HCT116 (cell line): Measurements from ENCODE around the gene PCBP3. TPM values are rescaled to one million over a fixed set of nuclear protein-coding genes. Genes with fewer than 3 reads are reported as not detected.

Source experiments
- ATAC-seq: fragments of 200-7000 bp; cut with Tn5 transposase; 2 replicates; pipeline ENCODE4 v1.9.1; 2020; ENCODE audit warnings: mild to moderate bottlenecking, moderate library complexity
- BruUV-seq: library from RNA; stranded (reverse); fragments of 400-500 nt; replicated peaks from 2 replicates; lab custom pipeline; 2021; lab: Mats Ljungman, UMichigan
- CTCF ChIA-PET: fragments of 300-600 bp; sonication (Branson Sonifier 250); formaldehyde crosslinking; loops from one replicate; lab custom pipeline; 2021; ENCODE audit warnings: antibody characterized with exemption; lab: Charles Lee
- POLR2A ChIA-PET: fragments of 300-600, 350-600 bp; sonication (Branson Sonifier 250); formaldehyde crosslinking; loops from one replicate; lab custom pipeline; 2021; ENCODE audit warnings: antibody characterized with exemption; lab: Charles Lee
- RAD21 ChIA-PET, 2 experiments: fragments of 300-600 bp; sonication (Branson Sonifier 250); formaldehyde crosslinking; loops; one replicate each; lab custom pipeline; 2023; ENCODE audit warnings: low total read pairs in 2 of 2; ENCODE audit not compliant: uncharacterized antibody in 2 of 2, unreplicated experiment in 2 of 2, low non-redundant PET in 1 of 2; lab: Charles Lee
- DNase-seq: peaks from one replicate; pipeline ENCODE4 v3.0.0-alpha.2; 2010; ENCODE audit warnings: low read depth, low spot score
- H2AFZ ChIP-seq: fragments of 200-600 bp; shearing (Covaris generic), sonication (generic); 2 replicates; pipeline ENCODE4 v1.6.1; 2017; ENCODE audit warnings: low read depth, mixed run types, mixed read lengths, antibody characterized with exemption, low read length; ENCODE audit not compliant: poor library complexity, severe bottlenecking
- H3K27ac ChIP-seq: 2 replicates; pipeline ENCODE4 v1.5.1; 2012; ENCODE audit warnings: low read depth, low read length
- H3K27me3 ChIP-seq: fragments of 200-600 bp; sonication (generic); 2 replicates; pipeline ENCODE4 v1.6.1; 2016; ENCODE audit warnings: mixed run types, low read length, mixed read lengths; ENCODE audit not compliant: insufficient read depth
- H3K36me3 ChIP-seq, 2 experiments: fragments of 200-500 bp in 1 of 2; fragments of 200-600 bp in 1 of 2; sonication (Bioruptor generic) in 1 of 2; sonication (generic) in 1 of 2; 2 replicates each; pipeline versions ENCODE4 v1.5.1 to v1.6.1; 2014 to 2016; ENCODE audit warnings: low read length in 2 of 2, inconsistent platforms in 1 of 2, mixed read lengths in 1 of 2, mixed run types in 1 of 2; ENCODE audit not compliant: insufficient read depth in 2 of 2, control insufficient read depth in 1 of 2
- H3K4me1 ChIP-seq, 2 experiments: fragments of 200-600 bp in 1 of 2; sonication (generic) in 1 of 2; 2 replicates each; pipeline versions ENCODE4 v1.5.1 to v1.6.1; 2012 to 2017; ENCODE audit warnings: low read length in 2 of 2, inconsistent platforms in 1 of 2, mild to moderate bottlenecking in 1 of 2, mixed read lengths in 1 of 2, mixed run types in 1 of 2, moderate library complexity in 1 of 2; ENCODE audit not compliant: insufficient read depth in 2 of 2, control insufficient read depth in 1 of 2
- H3K4me2 ChIP-seq: fragments of 200-600 bp; sonication (generic); 2 replicates; pipeline ENCODE4 v1.6.1; 2017; ENCODE audit warnings: mixed run types, low read length, mixed read lengths
- H3K4me3 ChIP-seq, 2 experiments: fragments of 200-600 bp in 1 of 2; sonication (generic) in 1 of 2; replicated peaks in 1 of 2; 2 replicates each; pipeline ENCODE4 v1.5.1; 2011 to 2016; ENCODE audit warnings: low read length in 2 of 2, control low read depth in 1 of 2, low read depth in 1 of 2, mild to moderate bottlenecking in 1 of 2, mixed read lengths in 1 of 2, mixed run types in 1 of 2
- H3K79me2 ChIP-seq: fragments of 200-600 bp; sonication (generic); 2 replicates; pipeline ENCODE4 v1.6.1; 2017; ENCODE audit warnings: mild to moderate bottlenecking, mixed run types, low read length, moderate library complexity, mixed read lengths; ENCODE audit not compliant: insufficient read depth
- H3K9ac ChIP-seq: fragments of 200-600 bp; sonication (generic); 2 replicates; pipeline ENCODE4 v1.6.1; 2016; ENCODE audit warnings: low read length, mixed read lengths
- H3K9me2 ChIP-seq: fragments of 200-600 bp; sonication (generic), shearing (Covaris generic); 2 replicates; pipeline ENCODE4 v1.6.1; 2017; ENCODE audit warnings: mixed run types, mild to moderate bottlenecking, moderate library complexity; ENCODE audit not compliant: insufficient read depth
- H3K9me3 ChIP-seq, 2 experiments: fragments of 200-500 bp in 1 of 2; fragments of 200-600 bp in 1 of 2; sonication (Bioruptor generic) in 1 of 2; sonication (generic) in 1 of 2; 2 replicates each; pipeline ENCODE4 v1.6.1; 2014 to 2017; ENCODE audit warnings: low read length in 2 of 2, mixed read lengths in 2 of 2, inconsistent platforms in 1 of 2, low read depth in 1 of 2, mild to moderate bottlenecking in 1 of 2, mixed run types in 1 of 2, moderate library complexity in 1 of 2; ENCODE audit not compliant: control insufficient read depth in 1 of 2, insufficient read depth in 1 of 2
- H4K20me1 ChIP-seq: fragments of 200-600 bp; sonication (generic), shearing (Covaris generic); 2 replicates; pipeline ENCODE4 v1.6.1; 2017; ENCODE audit warnings: mixed run types, mild to moderate bottlenecking, moderate library complexity; ENCODE audit not compliant: insufficient read depth
- CBX3 ChIP-seq: IDR thresholded peaks from 2 replicates; pipeline ENCODE4 v1.6.1; 2012; ENCODE audit warnings: low read depth
- CEBPB ChIP-seq: IDR thresholded peaks from 2 replicates; pipeline ENCODE4 v1.6.1; 2012; ENCODE audit warnings: low read depth
- ELF1 ChIP-seq: IDR thresholded peaks from 2 replicates; pipeline ENCODE4 v1.6.1; 2012; ENCODE audit warnings: low read depth, borderline replicate concordance
- EZH2 ChIP-seq: fragments of 200-600 bp; sonication (generic); IDR thresholded peaks from 2 replicates; pipeline ENCODE4 v1.6.1; 2017; ENCODE audit warnings: antibody characterized with exemption, mixed run types
- EZH2phosphoT487 ChIP-seq: fragments of 200-600 bp; IDR thresholded peaks from 2 replicates; pipeline ENCODE4 v1.6.1; 2018; ENCODE audit warnings: antibody characterized with exemption, borderline replicate concordance
- JUND ChIP-seq: IDR thresholded peaks from 2 replicates; pipeline ENCODE4 v1.6.1; 2012
- POLR2A ChIP-seq: IDR thresholded peaks from 2 replicates; pipeline ENCODE4 v1.7.0; 2011; ENCODE audit warnings: borderline replicate concordance; ENCODE audit not compliant: insufficient read depth, insufficient read length; ENCODE audit errors: extremely low read depth
- POLR2AphosphoS5 ChIP-seq: IDR thresholded peaks from 2 replicates; pipeline ENCODE4 v1.6.1; 2011; ENCODE audit warnings: mild to moderate bottlenecking, low read depth, low read length, moderate library complexity
- SRF ChIP-seq: IDR thresholded peaks from 2 replicates; pipeline ENCODE4 v1.6.1; 2012; ENCODE audit warnings: low read depth
- TCF7L2 ChIP-seq: IDR thresholded peaks from 2 replicates; pipeline ENCODE4 v1.7.0; 2011; ENCODE audit warnings: borderline replicate concordance, inconsistent platforms; ENCODE audit not compliant: insufficient read depth, insufficient read length; ENCODE audit errors: extremely low read depth
- YY1 ChIP-seq: IDR thresholded peaks from 2 replicates; pipeline ENCODE4 v1.6.1; 2011; ENCODE audit warnings: low read length, low read depth, moderate library complexity, mild to moderate bottlenecking; ENCODE audit not compliant: insufficient replicate concordance; ENCODE audit errors: extremely low read depth
- ZBTB33 ChIP-seq: IDR thresholded peaks from 2 replicates; pipeline ENCODE4 v1.6.1; 2011; ENCODE audit warnings: mild to moderate bottlenecking, low read length, moderate library complexity; ENCODE audit not compliant: insufficient replicate concordance; ENCODE audit errors: extremely low read depth
- intact Hi-C: fragments of 100-400 bp; cut with micrococcal nuclease; formaldehyde crosslinking; loops from 2 replicates; pipeline ENCODE4 v1.10.0; 2022
- total RNA-seq: library from RNA; stranded (reverse); gene quantifications from one replicate; pipeline ENCODE4 v1.2.1, GENCODE V29; 2021; ENCODE audit not compliant: unreplicated experiment

The PCBP3 gene
- total RNA-seq, 1 experiment from 2014 or later: 3.1 TPM

DNA sequence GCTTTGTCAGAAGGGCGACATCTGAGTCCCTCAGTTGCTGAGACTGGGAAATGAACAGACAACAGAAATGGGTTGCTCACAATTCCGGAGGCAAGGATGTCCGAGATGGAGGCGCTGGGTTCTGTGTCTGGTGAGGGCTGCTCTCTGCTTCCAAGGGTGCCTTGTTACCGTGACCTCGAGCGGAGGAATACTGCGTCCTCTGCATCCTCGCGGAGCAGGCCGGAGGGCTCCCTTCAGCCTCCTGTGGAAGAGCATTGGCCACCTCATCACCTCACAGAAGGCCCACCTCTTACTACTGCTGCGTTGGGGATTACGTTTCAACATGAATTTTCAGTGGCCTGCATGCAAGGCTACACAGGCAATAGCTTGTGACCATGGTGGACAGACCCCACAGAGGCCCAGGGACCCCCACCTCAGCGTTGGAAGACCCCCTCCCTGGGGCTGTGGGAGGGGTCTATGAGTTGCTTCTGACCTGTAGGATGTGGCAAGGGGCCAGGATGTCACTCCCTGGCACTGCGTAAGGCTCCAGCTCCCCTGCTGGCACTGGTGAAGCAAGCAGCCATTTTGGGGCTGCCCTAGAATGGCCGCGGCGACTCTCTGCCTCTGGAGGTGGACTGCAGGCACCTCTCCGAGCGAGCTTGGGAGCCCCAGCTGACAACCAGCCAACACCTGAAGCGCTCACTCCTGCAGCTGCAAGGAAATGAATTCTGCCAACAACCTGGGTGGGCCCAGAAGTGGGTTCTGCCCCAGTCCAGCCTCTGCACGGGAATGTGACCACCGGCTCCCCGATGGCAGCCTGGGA is 301.7 kb downstream of the PCBP3 start:
- Histone ChIP-seq H3K27me3 (no peaks in the 10 kb centered on the region), H3K9me3 (no peaks in the 10 kb centered on the region), H3K4me2 (no peak overlapping the region), H3K9ac (no peak overlapping the region), H3K4me3 (no peak overlapping the region), H3K36me3 (no peaks in the 10 kb centered on the region), H3K4me1 (peaks cover under 1% of the 10 kb centered on the region in 2 experiments; a peak in 2 of 4 replicates)
- ChIA-PET POLR2A (no interaction called here), CTCF (no interaction called here), RAD21 (no interaction called here)
- BruUV-seq: no TSS peak
- DNase-seq (no peak), ATAC-seq (no peak)
- intact Hi-C loops: no loop called here
- TF ChIP-seq CEBPB: no peak
- TF ChIP-seq POLR2A: no peak
- no peak for TF ChIP-seq ZBTB33
- no peak for TF ChIP-seq EZH2phosphoT487
- no peak for TF ChIP-seq YY1
- TF ChIP-seq ELF1: no peak
- TF ChIP-seq TCF7L2: no peak
- TF ChIP-seq EZH2: no peak
- no peak for TF ChIP-seq CBX3
- no peak for TF ChIP-seq SRF
- no peak for TF ChIP-seq POLR2AphosphoS5
- no peak for TF ChIP-seq JUND
- TF ChIP-seq, all 23 proteins: peak for 0
- Histone ChIP-seq H4K20me1 (no peaks in the 10 kb centered on the region), H3K9me2 (no peaks in the 10 kb centered on the region), H2AFZ (no peak overlapping the region), H3K79me2 (no peaks in the 10 kb centered on the region), H3K27ac (no peak overlapping the region)
